ENCODE data around the gene TAPBP.
"Not testable (repeated sequence)": the region's sequence is repeated elsewhere in the genome, so short reads cannot be mapped to it uniquely, and the experiment has no call there.

TAPBP gene

GRCh38 chr6:33288921-33289783, 24.7 kb downstream of the TAPBP start, which contains the start of the genes PFDN6 and WDR46:
Gene PFDN6, plus strand, starts transcription at chr6:33289601. Its CDS starts 256 bp downstream, at chr6:33289857.
Gene WDR46, minus strand, starts transcription at chr6:33289239. Its CDS starts 69 bp downstream, at chr6:33289170.
- DNase-seq (ENCODE audit: low spot score): peak; percentile 94
- in situ Hi-C loops (cut with MboI; ENCODE audit: low pct_unique_long_range_greater_than_20kb, low sequenced_read_pairs, unreplicated experiment): no loop called here
- TF ChIP-seq CTCF (IDR thresholded peaks at IDR 0.05; ENCODE audit: extremely low read depth, insufficient read depth, missing control alignments): no peak

GRCh38 chr6:33288141-33288920, 25.5 kb downstream of the TAPBP start:
- no peak for TF ChIP-seq CTCF (IDR thresholded peaks at IDR 0.05; ENCODE audit: extremely low read depth, insufficient read depth, missing control alignments)
- in situ Hi-C loops (cut with MboI; ENCODE audit: low pct_unique_long_range_greater_than_20kb, low sequenced_read_pairs, unreplicated experiment): no loop called here
- no peak for DNase-seq (ENCODE audit: low spot score)

- in situ Hi-C loops (cut with MboI; ENCODE audit: low pct_unique_long_range_greater_than_20kb, low sequenced_read_pairs, unreplicated experiment): no loop called here
- no peak for DNase-seq (ENCODE audit: low spot score)
- no peak for TF ChIP-seq CTCF (IDR thresholded peaks at IDR 0.05; ENCODE audit: extremely low read depth, insufficient read depth, missing control alignments)
These were observed 26.6 kb downstream of the TAPBP start for GRCh38 chr6:33286946-33287914.

GRCh38 chr6:33285214-33285613, 28.7 kb downstream of the TAPBP start:
- in situ Hi-C loops (cut with MboI; ENCODE audit: low pct_unique_long_range_greater_than_20kb, low sequenced_read_pairs, unreplicated experiment); DNase-seq (ENCODE audit: low spot score): not testable (repeated sequence)

- no peak for TF ChIP-seq CTCF (IDR thresholded peaks at IDR 0.05; ENCODE audit: extremely low read depth, insufficient read depth, missing control alignments)
These were observed 33.3 kb downstream of the TAPBP start for GRCh38 chr6:33280539-33280938.

GRCh38 chr6:33279971-33280511, 33.8 kb downstream of the TAPBP start:
- DNase-seq (ENCODE audit: low spot score): no peak
- TF ChIP-seq CTCF (IDR thresholded peaks at IDR 0.05; ENCODE audit: extremely low read depth, insufficient read depth, missing control alignments): peak; percentile 42
- in situ Hi-C loops (cut with MboI; ENCODE audit: low pct_unique_long_range_greater_than_20kb, low sequenced_read_pairs, unreplicated experiment): no loop called here

More at GRCh38 chr6:33280539-33280938, 33.3 kb downstream of the TAPBP start:
- DNase-seq (ENCODE audit: low spot score): no peak
- in situ Hi-C loops (cut with MboI; ENCODE audit: low pct_unique_long_range_greater_than_20kb, low sequenced_read_pairs, unreplicated experiment): no loop called here

All from GM13977 (cell line).